Naive thymus-derived CD8-positive, alpha-beta T cell (primary cell): ENCODE measurements around the gene GRAMD4. TPM values are rescaled to one million over a fixed set of nuclear protein-coding genes. Genes with fewer than 3 reads are reported as not detected.
A peak's percentile ranks its signal among the peaks of the same experiment; 100 is the strongest.
"Not testable (repeated sequence)": the region's sequence is repeated elsewhere in the genome, so short reads cannot be mapped to it uniquely, and the experiment has no call there.

Source experiments
- ATAC-seq, 2 donors: fragments of 150-1000 bp; cut with Tn5 transposase in 1 of 2; sonication (Bioruptor Pico), chemical (Tn5 transposase) in 1 of 2; 1 replicate in 1 of 2; 2 replicates in 1 of 2; pipeline ENCODE4 v1.10.0; 2021; ENCODE audit warnings: mild to moderate bottlenecking in 2 of 2, moderate library complexity in 2 of 2
- POLR2A ChIA-PET: fragments of 350-600 bp; sonication (Branson Sonifier 250); formaldehyde crosslinking; loops from one replicate; lab custom pipeline; 2021; ENCODE audit warnings: antibody characterized with exemption; lab: Charles Lee
- DNase-seq, 10 donors: peaks; one replicate each; pipeline versions ENCODE4 v3.0.0 to v3.0.0-alpha.2; 2020 to 2022
- H3K27ac Mint-ChIP-seq, 10 donors: one replicate each; pipeline ENCODE4 v1.8.0; 2020 to 2022; ENCODE audit warnings: mild to moderate bottlenecking in 10 of 10, mixed read lengths in 10 of 10, moderate library complexity in 4 of 10, inconsistent platforms in 1 of 10
- H3K27me3 Mint-ChIP-seq, 5 donors: one replicate each; pipeline ENCODE4 v1.8.0; 2021 to 2022; ENCODE audit warnings: mixed read lengths in 5 of 5
- H3K36me3 Mint-ChIP-seq, 3 donors: one replicate each; pipeline ENCODE4 v1.8.0; 2020 to 2022; ENCODE audit warnings: mixed read lengths in 3 of 3, mild to moderate bottlenecking in 2 of 3, inconsistent platforms in 1 of 3
- H3K4me1 Mint-ChIP-seq, 4 donors: one replicate each; pipeline ENCODE4 v1.8.0; 2021 to 2022; ENCODE audit warnings: mixed read lengths in 4 of 4
- H3K4me3 Mint-ChIP-seq, 10 donors: one replicate each; pipeline ENCODE4 v1.8.0; 2020 to 2022; ENCODE audit warnings: mild to moderate bottlenecking in 10 of 10, mixed read lengths in 10 of 10, moderate library complexity in 6 of 10, inconsistent platforms in 1 of 10
- H3K9me3 Mint-ChIP-seq, 9 donors: one replicate each; pipeline ENCODE4 v1.8.0; 2020 to 2022; ENCODE audit warnings: mixed read lengths in 9 of 9, mild to moderate bottlenecking in 3 of 9, inconsistent platforms in 1 of 9, moderate library complexity in 1 of 9
- polyA plus RNA-seq, 3 donors: library from polyadenylated mRNA; unstranded; fragments of 300-500 nt; fragmentation: Illumina TruSeq; gene quantifications; one replicate each; pipeline ENCODE4 v1.2.3, GENCODE V29; 2021
- total RNA-seq, 8 experiments: library from RNA in 2 of 8; stranded (reverse) in 2 of 8; gene quantifications; one replicate each; pipeline ENCODE4 v1.2.3 and lab custom pipeline; 2021 to 2026

The GRAMD4 gene
- total and polyA plus RNA-seq, 5 experiments from 2014 or later = 2.8 to 7.6 (median 4.1) TPM

DNA sequence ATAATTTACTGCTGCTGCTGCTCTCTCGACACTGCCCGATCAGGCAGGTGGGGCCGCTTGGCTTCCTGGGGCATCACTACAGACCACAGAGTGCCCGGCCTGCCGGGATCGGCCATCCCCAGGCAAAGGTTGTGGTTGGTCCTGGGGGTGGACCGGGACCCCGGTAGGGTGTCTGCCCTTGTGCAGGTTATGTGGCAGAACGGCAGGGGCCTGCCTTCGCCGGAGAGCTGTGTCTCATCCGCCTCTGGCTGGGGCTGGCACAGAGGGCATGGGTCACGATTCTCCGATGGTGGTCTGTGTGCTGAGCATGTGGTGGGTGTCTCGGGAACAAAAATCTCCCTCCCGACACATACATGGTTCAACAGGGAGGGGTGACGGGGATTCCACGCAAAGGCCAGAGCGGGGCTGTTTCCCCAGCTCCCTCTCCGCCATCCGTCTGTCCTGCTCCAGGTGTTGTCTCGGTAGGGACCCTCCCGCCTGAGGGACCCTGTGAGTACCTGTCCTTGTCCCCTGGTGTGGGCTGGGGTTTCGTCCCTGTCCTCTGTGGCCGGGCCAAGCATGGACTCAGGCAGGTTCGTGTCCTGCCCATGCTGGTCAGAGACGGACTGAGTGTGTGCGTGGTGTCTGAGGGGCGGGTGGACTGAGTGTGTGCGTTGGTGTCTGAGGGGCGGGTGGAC, 7.8 kb downstream of the GRAMD4 start:
- no peaks in the 10 kb centered on the region for H3K9me3 Mint-ChIP-seq
- no peak overlapping the region for H3K4me3 Mint-ChIP-seq
- no peak for ATAC-seq
- H3K36me3 Mint-ChIP-seq = no peaks in the 10 kb centered on the region
- no peak overlapping the region for H3K27ac Mint-ChIP-seq
- peaks cover 0 to 15% (median 1%) of the 10 kb centered on the region in 4 donors for H3K4me1 Mint-ChIP-seq
- DNase-seq = no peak
- POLR2A ChIA-PET = interaction anchor here (0.5 kb wide), 1 partner anchor 15 kb away, joined by 3 read pairs; no protein-coding TSS in a partner anchor
- no peaks in the 10 kb centered on the region for H3K27me3 Mint-ChIP-seq

DNA sequence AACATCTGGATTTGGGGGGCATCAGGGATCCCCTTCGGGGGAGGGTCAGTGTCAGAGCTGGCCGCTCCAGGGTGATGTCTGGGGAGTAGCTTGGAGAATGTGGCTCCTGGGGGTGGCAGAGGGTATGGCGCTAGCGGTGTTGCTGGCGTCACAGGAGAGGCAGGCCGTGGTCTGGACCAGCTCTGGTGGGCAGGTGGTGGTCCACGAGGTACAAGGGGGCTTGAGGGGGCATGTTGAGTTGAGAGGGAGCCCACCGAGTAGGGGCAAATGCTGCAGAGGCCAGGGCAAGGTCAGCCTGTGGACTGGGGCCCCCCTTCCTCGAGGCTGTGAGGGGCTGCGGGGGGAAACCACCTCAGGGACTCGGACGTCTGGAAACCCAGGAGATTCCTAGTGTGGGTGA, 8.6 kb downstream of the GRAMD4 start:
- no peaks in the 10 kb centered on the region for H3K36me3 Mint-ChIP-seq
- H3K27ac Mint-ChIP-seq = no peak overlapping the region
- no peak overlapping the region for H3K4me3 Mint-ChIP-seq
- ATAC-seq (no peak), DNase-seq (no peak)
- H3K27me3 Mint-ChIP-seq = no peaks in the 10 kb centered on the region
- POLR2A ChIA-PET = no interaction called here
- H3K9me3 Mint-ChIP-seq = no peaks in the 10 kb centered on the region
- H3K4me1 Mint-ChIP-seq = peaks cover 0 to 9% (median 1%) of the 10 kb centered on the region in 4 donors

DNA sequence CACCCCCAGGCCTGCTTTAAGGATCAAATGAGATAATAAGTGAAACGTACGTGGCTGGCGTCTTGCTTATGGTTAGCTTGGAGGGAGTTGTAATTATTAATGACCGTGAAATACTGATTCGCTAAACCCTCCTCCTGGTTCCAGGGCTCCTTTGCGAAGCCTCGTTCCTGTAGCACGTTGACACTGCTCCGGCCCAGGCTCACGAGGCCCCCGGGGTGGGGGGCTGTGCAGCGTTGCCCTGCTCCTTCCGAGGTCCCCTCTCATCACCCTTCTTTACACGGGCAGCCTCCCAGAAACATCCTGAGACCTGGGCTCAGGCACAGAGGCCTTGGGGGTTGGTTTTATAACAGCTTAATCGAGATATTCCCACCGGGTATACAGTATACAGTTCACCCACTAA, 9.1 kb downstream of the GRAMD4 start:
- no peak for ATAC-seq
- Mint-ChIP-seq H3K27ac (no peak overlapping the region), H3K27me3 (no peaks in the 10 kb centered on the region), H3K9me3 (no peaks in the 10 kb centered on the region), H3K36me3 (no peaks in the 10 kb centered on the region), H3K4me3 (no peak overlapping the region), H3K4me1 (peaks cover 0 to 4% (median 2%) of the 10 kb centered on the region in 4 donors)
- DNase-seq = no peak
- POLR2A ChIA-PET = no interaction called here

DNA sequence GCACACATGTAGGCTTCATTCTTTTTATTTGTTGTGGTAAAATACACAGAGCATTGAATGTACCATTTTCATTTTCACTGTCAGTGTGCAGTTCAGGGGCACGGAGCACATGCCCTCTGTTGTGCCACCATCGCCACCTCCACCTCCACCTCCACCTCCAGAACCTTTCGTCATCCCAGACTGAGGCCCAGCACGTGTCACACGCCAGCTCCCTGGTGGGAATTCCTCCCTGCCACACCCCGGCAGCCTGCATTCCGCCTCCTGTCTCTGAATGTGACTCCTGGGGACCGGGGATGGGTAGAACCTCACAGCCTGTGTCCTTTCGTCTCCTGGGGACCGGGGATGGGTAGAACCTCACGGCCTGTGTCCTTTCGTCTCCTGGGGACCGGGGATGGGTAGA, 10.9 kb downstream of the GRAMD4 start:
- no peak for ATAC-seq
- Mint-ChIP-seq H3K27ac (no peak overlapping the region), H3K9me3 (no peaks in the 10 kb centered on the region), H3K36me3 (no peaks in the 10 kb centered on the region), H3K27me3 (no peaks in the 10 kb centered on the region), H3K4me3 (no peak overlapping the region), H3K4me1 (peaks cover 0 to 2% (median under 1%) of the 10 kb centered on the region in 4 donors)
- DNase-seq = no peak
- POLR2A ChIA-PET = no interaction called here

DNA sequence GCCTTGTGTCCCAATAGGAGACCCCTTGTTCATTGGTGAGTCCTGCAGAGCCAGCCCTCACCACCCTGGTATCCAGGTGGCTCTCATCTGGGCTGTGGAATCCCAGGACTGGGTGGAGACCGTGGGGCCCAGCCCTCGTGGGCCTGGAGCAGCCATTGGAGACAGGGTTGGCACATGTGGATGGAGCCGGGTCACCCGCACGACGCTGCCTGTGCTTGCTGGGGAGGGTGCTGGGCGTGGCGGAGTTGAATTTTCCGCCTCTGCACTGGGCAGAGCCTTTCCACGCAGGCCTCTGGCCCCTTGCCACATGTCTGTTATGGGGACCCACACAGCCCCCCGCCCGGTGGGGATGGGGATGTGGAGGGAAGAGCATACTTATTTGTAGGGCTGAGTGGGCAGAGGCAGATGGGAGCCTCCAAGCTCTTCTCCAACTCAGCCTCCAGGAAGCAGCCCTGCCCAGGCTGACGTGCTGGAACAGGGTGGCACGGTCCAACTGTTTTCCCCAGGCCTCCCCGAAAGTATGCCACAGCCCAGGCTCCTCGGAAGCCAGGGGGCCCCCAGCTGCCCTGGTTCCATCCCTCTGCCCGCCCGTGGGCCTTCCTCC, 12.6 kb downstream of the GRAMD4 start:
- H3K9me3 Mint-ChIP-seq = no peaks in the 10 kb centered on the region
- no peak overlapping the region for H3K27ac Mint-ChIP-seq
- H3K4me1 Mint-ChIP-seq = peaks cover 0 to 2% (median under 1%) of the 10 kb centered on the region in 4 donors
- no peak for ATAC-seq
- no peaks in the 10 kb centered on the region for H3K27me3 Mint-ChIP-seq
- H3K4me3 Mint-ChIP-seq = no peak overlapping the region
- no peak for DNase-seq
- H3K36me3 Mint-ChIP-seq = no peaks in the 10 kb centered on the region
- POLR2A ChIA-PET = no interaction called here

DNA sequence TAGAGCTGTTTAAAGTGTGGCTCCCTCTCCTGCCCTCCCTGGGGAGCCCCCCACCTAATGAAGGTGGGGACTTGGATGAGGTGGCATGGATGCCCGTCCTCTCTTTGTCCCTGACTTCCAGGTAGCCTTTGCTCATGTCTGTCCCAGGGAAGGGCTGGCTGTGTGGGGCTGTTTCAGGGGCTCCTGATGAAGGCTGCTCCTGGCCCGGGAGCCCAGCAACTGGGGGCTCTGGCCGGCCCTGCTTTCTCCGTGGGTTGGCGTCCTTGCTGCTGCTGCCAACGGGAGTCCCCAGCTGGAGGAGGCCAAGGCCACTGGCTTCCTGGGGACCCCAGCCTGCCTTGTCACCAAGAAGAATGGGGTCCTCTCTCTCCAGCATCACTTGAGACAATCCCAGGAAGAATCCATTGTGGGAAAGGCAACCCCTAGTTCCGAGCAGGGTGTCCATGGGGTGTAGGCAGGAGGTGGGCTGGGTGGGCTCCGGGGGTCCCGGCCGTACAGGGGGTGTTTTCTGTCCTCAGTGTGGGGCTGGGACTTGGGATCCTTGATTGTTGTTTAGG, 13.2 kb downstream of the GRAMD4 start:
- DNase-seq (no peak), ATAC-seq (no peak)
- Mint-ChIP-seq H3K4me1 (peaks cover 0 to 2% (median under 1%) of the 10 kb centered on the region in 4 donors), H3K27ac (no peak overlapping the region), H3K36me3 (no peaks in the 10 kb centered on the region), H3K27me3 (no peaks in the 10 kb centered on the region), H3K9me3 (no peaks in the 10 kb centered on the region), H3K4me3 (no peak overlapping the region)
- POLR2A ChIA-PET = no interaction called here

DNA sequence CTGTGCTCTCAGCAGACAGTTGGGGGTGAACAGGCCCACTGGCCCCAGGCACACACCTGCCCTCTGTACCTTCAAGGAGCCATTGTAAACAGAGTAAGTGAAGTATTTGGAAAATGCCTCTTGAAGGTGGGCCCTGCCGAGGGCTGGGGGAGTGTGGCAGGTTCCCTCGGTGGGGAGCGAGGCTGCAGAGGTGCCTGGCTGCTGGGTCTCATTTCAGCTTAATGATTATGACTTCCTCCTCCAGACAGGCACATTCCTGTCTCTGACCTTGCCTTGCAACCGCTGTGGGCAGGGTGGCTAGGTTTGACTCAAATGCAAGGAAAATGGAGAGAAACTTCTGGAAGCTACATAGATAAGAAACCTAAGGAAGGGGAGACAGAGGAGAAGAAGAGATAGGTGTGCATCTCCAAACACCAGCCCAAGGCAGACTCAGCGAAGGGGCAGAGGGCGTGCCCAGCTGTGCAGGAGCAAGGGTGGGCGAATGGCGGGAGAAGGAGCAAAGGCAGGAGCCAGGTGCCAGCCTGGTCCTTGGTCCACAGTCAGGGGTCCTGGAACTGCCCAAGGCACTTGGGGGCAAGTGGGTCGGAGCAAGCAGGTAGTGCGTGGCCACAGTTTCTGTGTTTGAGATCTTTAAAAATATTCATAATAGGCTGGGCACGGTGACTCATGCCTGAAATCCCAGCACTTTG, 14.0 kb downstream of the GRAMD4 start:
- POLR2A ChIA-PET = no interaction called here
- H3K4me1 Mint-ChIP-seq = peaks cover 1 to 6% (median 4%) of the 10 kb centered on the region in 4 donors
- no peak overlapping the region for H3K27ac Mint-ChIP-seq
- H3K4me3 Mint-ChIP-seq = no peak overlapping the region
- DNase-seq (no peak), ATAC-seq (no peak)
- no peaks in the 10 kb centered on the region for H3K36me3 Mint-ChIP-seq
- no peaks in the 10 kb centered on the region for H3K27me3 Mint-ChIP-seq
- no peaks in the 10 kb centered on the region for H3K9me3 Mint-ChIP-seq

DNA sequence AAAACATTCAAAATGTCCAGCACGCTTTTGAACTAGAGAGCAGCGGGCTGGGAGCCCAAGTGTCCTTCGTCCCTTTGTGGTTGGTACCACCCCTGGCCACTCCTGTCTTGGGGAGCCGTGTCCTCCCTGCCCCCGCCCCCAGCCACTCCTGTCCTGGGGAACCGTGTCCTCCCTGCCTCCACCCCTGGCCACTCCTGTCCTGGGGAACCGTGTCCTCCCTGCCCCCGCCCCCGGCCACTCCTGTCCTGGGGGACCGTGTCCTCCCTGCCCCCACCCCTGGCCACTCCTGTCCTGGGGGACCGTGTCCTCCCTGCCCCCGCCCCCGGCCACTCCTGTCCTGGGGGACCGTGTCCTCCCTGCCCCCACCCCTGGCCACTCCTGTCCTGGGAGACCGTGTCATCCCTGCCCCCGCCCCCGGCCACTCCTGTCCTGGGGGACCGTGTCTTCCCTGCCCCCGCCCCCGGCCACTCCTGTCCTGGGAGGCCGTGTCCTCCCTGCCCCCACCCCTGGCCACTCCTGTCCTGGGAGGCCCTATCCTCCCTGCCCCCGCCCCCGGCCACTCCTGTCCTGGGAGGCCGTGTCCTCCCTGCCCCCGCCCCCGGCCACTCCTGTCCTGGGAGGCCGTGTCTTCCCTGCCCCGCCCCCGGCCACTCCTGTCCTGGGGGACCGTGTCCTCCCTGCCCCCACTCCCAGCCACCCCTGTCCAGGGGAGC, 14.9 kb downstream of the GRAMD4 start:
- H3K27ac Mint-ChIP-seq, H3K4me3 Mint-ChIP-seq, POLR2A ChIA-PET, ATAC-seq, H3K27me3 Mint-ChIP-seq, DNase-seq, H3K4me1 Mint-ChIP-seq, H3K9me3 Mint-ChIP-seq, H3K36me3 Mint-ChIP-seq: not testable (repeated sequence)

DNA sequence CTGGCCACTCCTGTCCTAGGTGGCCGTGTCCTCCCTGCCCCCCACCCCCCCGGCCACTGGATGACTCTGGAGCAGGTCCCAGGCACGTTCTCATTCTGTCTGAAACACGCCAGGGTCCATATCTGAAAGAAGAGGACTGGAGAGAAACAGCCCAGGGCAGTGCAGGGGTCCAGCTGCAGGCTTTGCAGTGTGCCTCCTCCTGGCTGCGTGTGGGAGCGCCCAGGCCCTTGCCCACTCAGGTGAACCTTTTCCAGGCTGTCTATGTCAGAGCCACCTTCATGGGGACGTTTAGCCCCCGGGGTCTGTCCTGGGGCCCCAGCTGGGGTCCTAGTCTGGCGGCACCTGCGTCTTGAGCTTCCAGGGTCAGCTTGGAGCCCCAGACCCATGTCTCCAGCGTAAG, 15.6 kb downstream of the GRAMD4 start:
- Mint-ChIP-seq H3K36me3 (no peaks in the 10 kb centered on the region), H3K9me3 (no peaks in the 10 kb centered on the region), H3K27ac (no peak overlapping the region), H3K27me3 (no peaks in the 10 kb centered on the region), H3K4me3 (no peak overlapping the region), H3K4me1 (peaks cover 1 to 7% (median 4%) of the 10 kb centered on the region in 4 donors)
- no peak for DNase-seq
- POLR2A ChIA-PET = interaction anchor here (1.0 kb wide), 1 partner anchor 73 kb away, joined by 5 read pairs; no protein-coding TSS in a partner anchor
- ATAC-seq = peak in 1 of 2 donors; percentile 42

DNA sequence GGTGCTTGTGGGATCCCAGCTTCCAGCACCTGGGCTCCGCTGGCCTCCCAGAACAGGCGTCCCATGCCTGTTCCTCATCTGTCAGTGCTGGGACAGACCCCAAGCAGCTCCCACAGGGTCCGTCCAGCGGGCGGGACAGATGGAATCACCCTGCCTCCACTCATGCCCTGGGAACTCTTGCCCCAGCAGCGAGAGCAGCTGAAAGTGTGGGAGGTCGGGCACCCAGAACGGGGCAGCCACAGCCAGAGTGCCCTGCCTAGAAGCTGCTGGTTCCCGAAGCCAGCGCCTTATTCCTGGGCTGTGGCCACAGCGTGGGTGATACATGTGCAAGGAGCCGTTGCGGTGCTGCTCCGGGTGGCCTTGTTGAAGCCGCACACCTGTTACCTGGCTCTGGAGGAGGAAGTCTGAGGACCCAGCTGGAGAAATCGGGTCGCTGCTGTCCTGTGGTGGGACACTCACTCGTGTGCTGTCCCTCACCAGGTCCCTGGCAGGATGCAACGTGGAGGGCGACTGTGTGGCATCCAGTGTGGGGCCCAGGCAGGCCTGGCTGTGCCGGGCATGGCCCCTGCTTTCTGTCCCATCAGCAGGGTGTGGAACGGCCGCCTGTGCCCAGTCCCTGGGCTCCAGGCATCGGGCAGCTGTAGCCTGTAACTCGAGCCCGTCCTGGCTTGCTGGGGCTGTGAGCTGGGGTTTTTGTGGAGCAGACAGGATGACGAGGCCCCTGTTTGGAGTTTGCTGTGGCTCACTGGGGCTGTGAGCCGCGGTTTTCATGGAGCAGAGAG, 16.2 kb downstream of the GRAMD4 start:
- Mint-ChIP-seq H3K36me3 (no peaks in the 10 kb centered on the region), H3K27ac (no peak overlapping the region), H3K4me1 (peaks cover 1 to 7% (median 4%) of the 10 kb centered on the region in 4 donors), H3K9me3 (no peaks in the 10 kb centered on the region), H3K4me3 (no peak overlapping the region), H3K27me3 (no peaks in the 10 kb centered on the region)
- ATAC-seq (no peak), DNase-seq (no peak)
- POLR2A ChIA-PET = interaction anchor here (1.0 kb wide), 1 partner anchor 73 kb away, joined by 5 read pairs; no protein-coding TSS in a partner anchor

DNA sequence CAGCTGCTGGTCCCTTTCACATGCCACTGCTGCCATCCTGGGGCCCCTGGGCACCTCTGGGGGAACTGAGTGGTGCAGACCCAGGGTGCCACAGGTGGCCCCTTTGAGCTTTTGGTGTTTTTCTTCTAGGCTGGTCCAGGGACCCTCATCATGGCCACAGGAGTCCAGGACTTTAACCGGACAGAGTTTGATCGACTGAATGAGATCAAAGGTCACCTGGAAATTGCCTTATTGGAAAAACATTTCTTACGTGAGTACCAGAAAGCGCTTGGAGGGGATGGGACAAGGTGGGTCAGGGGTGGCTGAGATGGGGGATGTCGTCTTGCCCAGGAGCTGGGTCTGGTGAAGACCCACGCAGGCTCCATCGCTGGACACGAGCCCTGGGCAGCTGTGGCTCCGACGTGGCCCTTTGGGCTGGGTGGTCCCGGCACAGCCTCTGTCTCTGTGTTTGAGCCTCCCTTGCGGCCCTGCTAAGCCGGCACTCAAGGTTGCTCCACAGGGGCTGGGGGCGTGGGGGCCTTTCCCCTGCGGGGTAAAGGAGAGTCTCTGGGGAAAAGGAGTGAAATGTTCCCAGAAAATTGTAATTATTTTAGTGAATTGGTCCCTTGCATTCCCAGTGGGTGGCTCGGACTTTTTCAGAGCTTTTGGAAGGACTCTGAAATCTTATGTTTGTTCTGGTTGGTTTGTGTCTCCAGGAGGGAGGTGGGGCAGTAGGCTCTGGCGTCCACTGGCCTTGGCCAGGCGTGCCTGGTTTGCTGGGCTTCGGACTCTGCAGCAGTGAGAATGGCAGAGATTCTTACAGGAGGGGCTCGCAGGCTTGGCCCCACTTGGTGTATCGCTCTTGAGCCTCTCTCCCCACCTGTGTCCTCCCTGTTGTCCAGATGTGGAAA, 17.8 kb downstream of the GRAMD4 start:
- ATAC-seq (no peak), DNase-seq (no peak)
- POLR2A ChIA-PET = no interaction called here
- H3K4me1 Mint-ChIP-seq = peaks cover 1 to 7% (median 3%) of the 10 kb centered on the region in 4 donors
- H3K27me3 Mint-ChIP-seq = no peaks in the 10 kb centered on the region
- peaks cover 0 to 3% (median 0%) of the 10 kb centered on the region in 9 donors for H3K9me3 Mint-ChIP-seq
- H3K36me3 Mint-ChIP-seq = peaks cover 0 to 3% (median 0%) of the 10 kb centered on the region in 3 donors
- peak overlapping the region in 2 of 10 donors; percentile 7 to 32 for H3K27ac Mint-ChIP-seq
- H3K4me3 Mint-ChIP-seq = no peak overlapping the region
